HG02938 (cell line): ENCODE measurements around the gene MEIOSIN.
"Not testable (repeated sequence)": the region's sequence is repeated elsewhere in the genome, so short reads cannot be mapped to it uniquely, and the experiment has no call there.

Experiments used
- ATAC-seq: cut with Tn5 transposase; IDR thresholded peaks from one replicate; pipeline ENCODE4 v1.9.1; 2021; ENCODE audit warnings: mild to moderate bottlenecking, moderate library complexity; ENCODE audit not compliant: unreplicated experiment

The MEIOSIN gene

GRCh38 chr19:45733160-45733810, at the start of gene MEIOSIN:
Gene MEIOSIN (plus strand): TSS chr19:45733439. CDS start chr19:45735377, 1,938 bp downstream.
- ATAC-seq, result no peak

- ATAC-seq, result not testable (repeated sequence)
Measured at GRCh38 chr19:45685045-45685444, 48.2 kb upstream of the MEIOSIN start.

- no peak for ATAC-seq
Measured at GRCh38 chr19:45687599-45687998, 45.6 kb upstream of the MEIOSIN start.

GRCh38 chr19:45691516-45692186, 41.6 kb upstream of the MEIOSIN start, which contains the start of gene SNRPD2:
Gene SNRPD2 (minus strand): TSS chr19:45691953. CDS start chr19:45691888, 65 bp downstream.
- peak; percentile 56 for ATAC-seq

- peak; percentile 84 for ATAC-seq
Measured at GRCh38 chr19:45692187-45693105, 40.8 kb upstream of the MEIOSIN start, which contains the start of gene QPCTL. Gene QPCTL (plus strand): TSS chr19:45692666. CDS start chr19:45692704, 38 bp downstream.

- no peak for ATAC-seq
Measured at GRCh38 chr19:45693106-45693788, 40.0 kb upstream of the MEIOSIN start.

GRCh38 chr19:45701676-45702075, 31.6 kb upstream of the MEIOSIN start:
- no peak for ATAC-seq

GRCh38 chr19:45705115-45705514, 28.1 kb upstream of the MEIOSIN start:
- no peak for ATAC-seq

GRCh38 chr19:45705710-45706415, 27.4 kb upstream of the MEIOSIN start:
- ATAC-seq, result no peak

GRCh38 chr19:45710356-45711130, 22.7 kb upstream of the MEIOSIN start:
- no peak for ATAC-seq

- ATAC-seq, result no peak
Measured at GRCh38 chr19:45711851-45712698, 21.2 kb upstream of the MEIOSIN start.

- ATAC-seq, result no peak
Measured at GRCh38 chr19:45712699-45713067, 20.6 kb upstream of the MEIOSIN start.

- no peak for ATAC-seq
Measured at GRCh38 chr19:45713141-45713540, 20.1 kb upstream of the MEIOSIN start.

- ATAC-seq, result no peak
Measured at GRCh38 chr19:45715139-45715538, 18.1 kb upstream of the MEIOSIN start.

GRCh38 chr19:45716359-45717130, 16.7 kb upstream of the MEIOSIN start:
- ATAC-seq, result no peak

- ATAC-seq, result peak; percentile 86
Measured at GRCh38 chr19:45717131-45717982, 15.9 kb upstream of the MEIOSIN start.
